HG03575 (cell line): ENCODE results near the gene KCNJ18.
"Not testable (repeated sequence)": the region's sequence is repeated elsewhere in the genome, so short reads cannot be mapped to it uniquely, and the experiment has no call there.

Source experiments
- ATAC-seq: cut with Tn5 transposase; IDR thresholded peaks from one replicate; pipeline ENCODE4 v1.9.1; 2021; ENCODE audit not compliant: unreplicated experiment, insufficient number of reproducible peaks, low FRiP score; ENCODE audit errors: extremely low read depth

The KCNJ18 gene

GRCh38 chr17:21691883-21692703 is at the start of gene KCNJ18:
Gene KCNJ18, plus strand, starts transcription at chr17:21692523. Its CDS starts 10,264 bp downstream, at chr17:21702787.
- ATAC-seq, result not testable (repeated sequence)

- not testable (repeated sequence) for ATAC-seq
Observed at GRCh38 chr17:21648125-21648524, 44.2 kb upstream of the KCNJ18 start.

- ATAC-seq, result not testable (repeated sequence)
Observed at GRCh38 chr17:21650043-21650442, 42.3 kb upstream of the KCNJ18 start.

- ATAC-seq, result not testable (repeated sequence)
Observed at GRCh38 chr17:21652049-21652448, 40.3 kb upstream of the KCNJ18 start.

- ATAC-seq, result not testable (repeated sequence)
Observed at GRCh38 chr17:21653211-21653610, 39.1 kb upstream of the KCNJ18 start.

- not testable (repeated sequence) for ATAC-seq
Observed at GRCh38 chr17:21656518-21657309, 35.6 kb upstream of the KCNJ18 start.

- not testable (repeated sequence) for ATAC-seq
Observed at GRCh38 chr17:21659635-21660034, 32.7 kb upstream of the KCNJ18 start.

- not testable (repeated sequence) for ATAC-seq
Observed at GRCh38 chr17:21661455-21661854, 30.9 kb upstream of the KCNJ18 start.

- ATAC-seq, result not testable (repeated sequence)
Observed at GRCh38 chr17:21663166-21663565, 29.2 kb upstream of the KCNJ18 start.

GRCh38 chr17:21663614-21664474 is 28.5 kb upstream of the KCNJ18 start:
- not testable (repeated sequence) for ATAC-seq

- not testable (repeated sequence) for ATAC-seq
Observed at GRCh38 chr17:21665171-21665570, 27.2 kb upstream of the KCNJ18 start.

GRCh38 chr17:21665935-21666493 is 26.3 kb upstream of the KCNJ18 start:
- ATAC-seq, result not testable (repeated sequence)

GRCh38 chr17:21666711-21667412 is 25.5 kb upstream of the KCNJ18 start:
- not testable (repeated sequence) for ATAC-seq

- not testable (repeated sequence) for ATAC-seq
Observed at GRCh38 chr17:21667413-21668117, 24.8 kb upstream of the KCNJ18 start.

- ATAC-seq, result not testable (repeated sequence)
Observed at GRCh38 chr17:21668118-21668488, 24.2 kb upstream of the KCNJ18 start.

GRCh38 chr17:21668746-21669508 is 23.4 kb upstream of the KCNJ18 start:
- ATAC-seq, result not testable (repeated sequence)
